PFSK-1 (cell line): ENCODE results near the gene AUTS2.

Experiments used
- FOXP2 ChIP-seq: optimal IDR thresholded peaks from 2 replicates; pipeline ENCODE3; 2011; ENCODE audit warnings: borderline replicate concordance, control low read depth, inconsistent platforms; ENCODE audit not compliant: insufficient read depth; ENCODE audit errors: extremely low read length, extremely low read depth
- POLR2AphosphoS5 ChIP-seq: IDR thresholded peaks from 2 replicates; pipeline ENCODE4 v1.6.1; 2012; ENCODE audit warnings: low read depth, mild to moderate bottlenecking, control low read depth, low read length, moderate library complexity
- SIN3A ChIP-seq: IDR thresholded peaks from 2 replicates; pipeline ENCODE4 v1.6.1; 2012; ENCODE audit warnings: mild to moderate bottlenecking, low read length, moderate library complexity, borderline replicate concordance; ENCODE audit not compliant: insufficient read depth
- TAF1 ChIP-seq: IDR thresholded peaks from 2 replicates; pipeline ENCODE4 v1.6.1; 2012; ENCODE audit warnings: low read length, control low read depth, borderline replicate concordance; ENCODE audit not compliant: insufficient read depth
- TF ChIP-seq, protein P1 (sequence below), 2 experiments: IDR thresholded peaks; 2 replicates each; pipeline versions ENCODE4 v1.6.1 to v1.8.0; 2011 to 2012; ENCODE audit warnings: low read depth in 2 of 2, low read length in 2 of 2, control low read depth in 1 of 2, inconsistent platforms in 1 of 2, mild to moderate bottlenecking in 1 of 2, moderate library complexity in 1 of 2; ENCODE audit not compliant: insufficient read depth in 1 of 2

AUTS2 gene

DNA sequence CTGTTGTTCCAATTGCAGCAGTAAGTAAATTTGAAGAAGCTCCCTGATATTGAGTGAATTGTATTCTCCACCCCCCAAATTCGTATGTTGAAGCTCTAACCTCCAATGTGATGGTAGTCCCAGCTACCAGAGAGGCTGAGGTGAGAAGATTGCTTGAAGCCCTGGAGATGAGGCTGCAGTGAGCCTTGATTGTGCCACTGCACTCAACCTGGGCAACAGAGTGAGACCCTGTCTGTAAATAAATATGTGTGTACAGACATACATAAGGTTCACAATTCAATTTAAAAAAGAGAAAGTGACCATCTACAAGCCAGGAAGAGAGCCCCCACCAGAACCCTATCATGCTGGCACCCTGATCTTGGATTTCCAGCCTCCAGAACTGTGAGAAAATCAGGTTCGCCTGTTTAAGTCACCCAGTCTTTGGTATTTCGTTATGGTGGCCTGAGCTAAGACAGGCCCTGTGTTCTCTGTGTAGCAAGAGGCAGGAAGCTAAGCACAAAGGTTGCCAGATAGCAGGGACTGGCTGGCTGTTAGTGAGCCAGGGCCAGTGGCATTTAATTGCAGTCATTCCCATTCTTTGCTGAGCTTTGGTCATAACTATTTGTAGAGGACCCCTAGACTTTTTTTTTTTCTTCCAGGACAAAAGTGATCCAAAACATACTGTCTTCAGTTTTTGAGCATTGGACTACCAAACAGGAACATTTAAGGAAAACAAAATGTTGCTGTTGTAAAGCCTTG lies 45.6 kb downstream of the AUTS2 start:
- TF ChIP-seq TAF1 (no peak), SIN3A (peak; percentile 15; the same call in 1 of the 2 replicates)

DNA sequence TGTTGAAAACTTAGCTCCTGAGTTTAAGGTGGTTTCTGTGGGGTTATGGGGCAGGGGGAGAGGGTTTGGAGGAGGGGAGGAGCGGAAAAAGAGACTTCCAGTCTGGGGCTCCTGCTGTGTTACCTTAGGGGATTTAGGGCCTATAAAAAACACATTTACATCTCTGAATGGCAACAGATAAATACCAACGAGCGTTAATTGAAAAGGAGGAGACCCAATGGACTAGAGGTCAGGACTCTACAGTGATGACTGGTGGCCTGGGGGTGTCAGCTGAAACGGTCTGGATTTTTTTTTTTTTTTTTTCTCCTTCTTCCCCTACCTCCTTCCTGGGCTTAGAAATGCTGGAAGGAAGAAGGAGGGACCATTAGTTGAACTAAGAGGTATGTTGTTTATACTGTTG lies 47.4 kb downstream of the AUTS2 start:
- TF ChIP-seq SIN3A = no peak
- no peak for TF ChIP-seq TAF1
- TF ChIP-seq, protein P1, sequence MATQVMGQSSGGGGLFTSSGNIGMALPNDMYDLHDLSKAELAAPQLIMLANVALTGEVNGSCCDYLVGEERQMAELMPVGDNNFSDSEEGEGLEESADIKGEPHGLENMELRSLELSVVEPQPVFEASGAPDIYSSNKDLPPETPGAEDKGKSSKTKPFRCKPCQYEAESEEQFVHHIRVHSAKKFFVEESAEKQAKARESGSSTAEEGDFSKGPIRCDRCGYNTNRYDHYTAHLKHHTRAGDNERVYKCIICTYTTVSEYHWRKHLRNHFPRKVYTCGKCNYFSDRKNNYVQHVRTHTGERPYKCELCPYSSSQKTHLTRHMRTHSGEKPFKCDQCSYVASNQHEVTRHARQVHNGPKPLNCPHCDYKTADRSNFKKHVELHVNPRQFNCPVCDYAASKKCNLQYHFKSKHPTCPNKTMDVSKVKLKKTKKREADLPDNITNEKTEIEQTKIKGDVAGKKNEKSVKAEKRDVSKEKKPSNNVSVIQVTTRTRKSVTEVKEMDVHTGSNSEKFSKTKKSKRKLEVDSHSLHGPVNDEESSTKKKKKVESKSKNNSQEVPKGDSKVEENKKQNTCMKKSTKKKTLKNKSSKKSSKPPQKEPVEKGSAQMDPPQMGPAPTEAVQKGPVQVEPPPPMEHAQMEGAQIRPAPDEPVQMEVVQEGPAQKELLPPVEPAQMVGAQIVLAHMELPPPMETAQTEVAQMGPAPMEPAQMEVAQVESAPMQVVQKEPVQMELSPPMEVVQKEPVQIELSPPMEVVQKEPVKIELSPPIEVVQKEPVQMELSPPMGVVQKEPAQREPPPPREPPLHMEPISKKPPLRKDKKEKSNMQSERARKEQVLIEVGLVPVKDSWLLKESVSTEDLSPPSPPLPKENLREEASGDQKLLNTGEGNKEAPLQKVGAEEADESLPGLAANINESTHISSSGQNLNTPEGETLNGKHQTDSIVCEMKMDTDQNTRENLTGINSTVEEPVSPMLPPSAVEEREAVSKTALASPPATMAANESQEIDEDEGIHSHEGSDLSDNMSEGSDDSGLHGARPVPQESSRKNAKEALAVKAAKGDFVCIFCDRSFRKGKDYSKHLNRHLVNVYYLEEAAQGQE (IDR thresholded peaks at IDR 0.05; ENCODE audit: insufficient read depth in 1 of 2, low read depth in 2 of 2, low read length in 2 of 2) = no peak
- no peak for TF ChIP-seq FOXP2
- TF ChIP-seq POLR2AphosphoS5 = no peak

DNA sequence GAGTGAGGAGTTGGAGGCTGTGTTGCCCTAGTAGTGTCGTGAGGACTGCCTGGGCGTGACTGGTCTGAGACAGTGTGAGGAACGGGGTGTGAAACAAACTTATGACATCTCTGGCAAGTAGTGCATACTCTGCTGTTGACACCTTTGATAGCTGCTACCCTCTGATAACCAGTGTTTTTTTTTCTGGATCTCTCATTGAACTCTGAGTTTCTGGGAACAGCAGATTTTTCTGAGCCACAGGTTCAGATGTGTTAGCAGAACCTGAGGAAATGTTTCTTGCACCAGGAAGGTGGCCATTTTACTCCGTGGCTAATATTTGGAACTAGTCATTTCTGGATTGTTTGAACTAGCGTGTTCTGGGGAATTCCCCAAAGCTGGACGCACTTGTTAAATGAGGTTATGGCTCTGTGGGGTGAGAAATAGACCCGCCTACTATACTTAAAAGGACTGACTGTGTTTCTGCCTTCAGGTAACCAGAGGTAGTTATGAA lies 52.9 kb downstream of the AUTS2 start:
- TF ChIP-seq FOXP2 (no peak), POLR2AphosphoS5 (no peak), TAF1 (no peak), SIN3A (no peak)
- TF ChIP-seq, protein P1 (IDR thresholded peaks at IDR 0.05; ENCODE audit: insufficient read depth in 1 of 2, low read depth in 2 of 2, low read length in 2 of 2) = no peak

DNA sequence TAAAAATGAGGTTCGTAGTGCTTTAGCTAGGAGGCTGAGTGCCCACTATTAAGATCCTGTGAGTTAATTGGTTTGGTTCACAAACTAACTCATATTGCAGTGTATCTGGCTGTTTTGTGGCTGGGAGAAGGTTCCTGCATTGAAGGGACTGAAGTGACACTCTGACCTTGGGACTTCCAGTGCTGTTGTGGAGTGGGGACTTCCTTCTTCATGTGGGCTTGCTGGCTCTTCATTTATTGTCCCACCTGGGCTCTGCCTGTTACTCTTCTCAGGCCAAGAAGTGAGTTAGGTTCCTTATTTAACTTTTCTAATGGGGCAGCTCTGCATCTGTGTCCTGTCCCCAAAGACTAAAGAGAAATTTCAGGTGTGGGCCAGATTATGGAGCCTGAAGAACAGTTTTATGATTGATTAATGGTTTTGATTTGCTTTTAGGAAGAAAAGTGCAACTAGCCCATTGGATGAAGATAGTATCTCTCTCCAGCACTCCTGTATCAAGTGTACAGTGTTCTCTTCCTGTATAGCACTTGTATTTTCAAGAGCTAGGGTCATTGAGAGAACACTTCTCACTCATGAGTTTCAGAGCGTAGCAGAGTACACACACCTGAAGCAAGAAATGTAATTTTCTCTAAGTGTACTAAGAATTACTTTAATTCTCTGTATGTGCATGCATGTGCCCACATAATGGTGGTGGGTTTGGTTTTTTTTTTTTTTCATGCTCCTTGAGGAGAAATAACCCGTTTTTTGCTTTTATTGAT lies 54.8 kb downstream of the AUTS2 start:
- no peak for TF ChIP-seq POLR2AphosphoS5
- TF ChIP-seq, protein P1 (IDR thresholded peaks at IDR 0.05; ENCODE audit: insufficient read depth in 1 of 2, low read depth in 2 of 2, low read length in 2 of 2) = no peak
- TF ChIP-seq TAF1 = no peak
- TF ChIP-seq SIN3A = no peak
- no peak for TF ChIP-seq FOXP2

DNA sequence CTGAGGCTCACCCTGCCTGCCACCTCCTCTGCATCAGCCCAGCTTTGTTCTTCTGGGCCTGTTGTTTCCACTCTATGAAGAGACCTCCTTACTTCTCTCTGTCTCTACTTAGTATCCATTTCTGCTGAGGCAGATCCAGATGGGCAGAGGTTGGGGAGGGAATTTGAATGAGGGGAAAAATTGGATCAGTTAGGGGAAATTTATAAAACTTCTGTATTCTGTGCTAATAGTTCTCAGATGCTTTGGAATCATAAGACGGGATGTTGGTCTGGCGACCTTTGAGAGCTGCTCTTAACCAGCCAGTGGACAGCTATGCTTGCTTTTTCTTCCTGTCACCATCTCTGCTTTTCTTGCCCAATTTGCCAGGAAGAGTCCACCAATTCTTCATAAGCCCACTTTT lies 55.5 kb downstream of the AUTS2 start:
- TF ChIP-seq POLR2AphosphoS5 = no peak
- no peak for TF ChIP-seq SIN3A
- TF ChIP-seq TAF1 = no peak
- TF ChIP-seq, protein P1 (IDR thresholded peaks at IDR 0.05; ENCODE audit: insufficient read depth in 1 of 2, low read depth in 2 of 2, low read length in 2 of 2) = no peak
- no peak for TF ChIP-seq FOXP2
